Nephron progenitor cell (in vitro differentiated cells): Measurements from ENCODE around the gene LINGO1.

Source experiments
- DNase-seq: peaks from one replicate; pipeline ENCODE4 v3.0.0; 2021
- H3K27ac Mint-ChIP-seq: 2 replicates; pipeline ENCODE4 v1.8.0; 2021; ENCODE audit warnings: mild to moderate bottlenecking, moderate library complexity, mixed read lengths
- H3K27me3 Mint-ChIP-seq: 2 replicates; pipeline ENCODE4 v1.8.0; 2021; ENCODE audit warnings: mild to moderate bottlenecking, low read depth, mixed read lengths; ENCODE audit not compliant: poor library complexity
- H3K36me3 Mint-ChIP-seq: 2 replicates; pipeline ENCODE4 v1.8.0; 2021; ENCODE audit warnings: low read depth, mixed read lengths
- H3K4me1 Mint-ChIP-seq: 2 replicates; pipeline ENCODE4 v1.8.0; 2021; ENCODE audit warnings: mixed read lengths
- H3K4me3 Mint-ChIP-seq: 2 replicates; pipeline ENCODE4 v1.8.0; 2021; ENCODE audit warnings: mild to moderate bottlenecking, moderate library complexity, mixed read lengths
- H3K9me3 Mint-ChIP-seq: 2 replicates; pipeline ENCODE4 v1.8.0; 2021; ENCODE audit warnings: mild to moderate bottlenecking, moderate library complexity, mixed read lengths
- CTCF ChIP-seq: fragments of 200-600 bp; sonication (generic); IDR thresholded peaks from 2 replicates; pipeline ENCODE4 v1.5.0; 2021; ENCODE audit warnings: antibody characterized with exemption

LINGO1 gene

DNA sequence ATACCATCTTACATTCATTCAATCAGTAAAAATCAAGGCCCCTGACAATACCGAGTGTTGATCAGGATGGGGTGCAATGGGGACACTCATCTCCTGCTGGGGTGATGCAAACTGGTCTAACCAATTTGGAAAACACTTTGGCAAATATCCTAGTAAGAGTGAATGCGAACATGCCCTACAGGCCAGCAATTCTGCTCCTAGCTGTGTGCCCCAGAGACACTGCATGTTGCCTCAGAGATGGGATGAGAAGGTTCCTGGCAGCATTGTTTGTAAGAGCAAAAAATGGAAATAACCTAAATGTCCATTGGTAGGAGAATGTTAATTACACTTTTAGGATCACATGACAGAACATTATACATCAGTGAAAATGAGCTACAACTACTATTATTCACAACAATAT, 4.7 kb downstream of the LINGO1 start:
- Mint-ChIP-seq H3K27me3 (peaks cover 17% of the 10 kb centered on the region), H3K9me3 (no peaks in the 10 kb centered on the region), H3K4me1 (peaks cover 67% of the 10 kb centered on the region), H3K27ac (peak overlapping the region; percentile 45), H3K36me3 (no peaks in the 10 kb centered on the region), H3K4me3 (no peak overlapping the region)
- DNase-seq, result no peak
- TF ChIP-seq CTCF, result no peak

GRCh38 chr15:77627581-77627980, 5.1 kb downstream of the LINGO1 start:
- peaks cover 17% of the 10 kb centered on the region for H3K27me3 Mint-ChIP-seq
- H3K4me3 Mint-ChIP-seq, result no peak overlapping the region
- H3K9me3 Mint-ChIP-seq, result no peaks in the 10 kb centered on the region
- H3K27ac Mint-ChIP-seq, result no peak overlapping the region
- no peaks in the 10 kb centered on the region for H3K36me3 Mint-ChIP-seq
- peaks cover 71% of the 10 kb centered on the region for H3K4me1 Mint-ChIP-seq
- no peak for DNase-seq
- no peak for TF ChIP-seq CTCF

GRCh38 chr15:77627067-77627466, 5.6 kb downstream of the LINGO1 start:
- no peak for TF ChIP-seq CTCF
- Mint-ChIP-seq H3K27me3 (peaks cover 17% of the 10 kb centered on the region), H3K27ac (no peak overlapping the region), H3K36me3 (no peaks in the 10 kb centered on the region), H3K4me1 (peaks cover 76% of the 10 kb centered on the region), H3K4me3 (no peak overlapping the region), H3K9me3 (no peaks in the 10 kb centered on the region)
- DNase-seq, result no peak

DNA sequence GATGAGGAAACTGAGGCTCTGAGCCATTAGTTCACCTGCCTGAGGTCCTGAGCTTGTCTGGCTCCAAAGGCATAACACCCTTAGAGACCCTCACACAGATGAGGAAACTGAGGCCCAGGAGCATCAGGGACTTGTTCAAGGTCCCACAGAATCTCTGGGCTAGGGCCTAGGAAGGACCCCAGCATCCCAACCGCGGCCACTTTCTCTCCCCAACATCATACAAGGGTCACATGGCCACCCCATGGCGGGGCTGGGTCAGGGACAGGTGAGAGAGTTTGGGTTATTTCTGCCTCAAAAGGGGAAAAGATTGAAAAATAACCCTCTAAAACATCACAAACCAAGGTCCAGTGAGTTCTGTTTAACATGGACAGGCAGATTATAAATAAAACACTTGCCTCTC, 6.7 kb downstream of the LINGO1 start:
- H3K4me3 Mint-ChIP-seq, result no peak overlapping the region
- H3K27ac Mint-ChIP-seq, result no peak overlapping the region
- peaks cover 79% of the 10 kb centered on the region for H3K4me1 Mint-ChIP-seq
- H3K27me3 Mint-ChIP-seq, result peaks cover 17% of the 10 kb centered on the region
- H3K36me3 Mint-ChIP-seq, result no peaks in the 10 kb centered on the region
- TF ChIP-seq CTCF, result no peak
- no peaks in the 10 kb centered on the region for H3K9me3 Mint-ChIP-seq
- DNase-seq, result no peak

DNA sequence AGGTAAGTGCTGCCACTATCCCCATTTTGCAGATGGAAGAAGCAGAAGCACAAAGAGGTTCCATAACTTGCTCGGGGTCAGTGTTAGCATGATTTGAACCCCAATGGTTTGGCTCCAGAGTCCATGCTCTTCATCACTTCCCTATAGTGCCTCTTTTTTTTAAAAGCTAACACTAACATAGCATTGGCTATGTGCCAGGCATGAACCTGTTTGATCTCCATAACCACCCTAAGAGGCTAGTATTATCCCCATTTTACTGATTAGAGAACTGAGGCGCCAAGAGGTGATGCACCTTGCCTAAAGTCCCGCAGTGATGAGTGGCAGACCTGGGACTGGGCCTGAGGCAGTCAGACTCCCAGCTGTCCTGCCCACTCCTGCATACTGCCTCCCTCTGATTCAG, 7.3 kb downstream of the LINGO1 start:
- H3K4me3 Mint-ChIP-seq, result no peak overlapping the region
- no peak for DNase-seq
- no peak overlapping the region for H3K27ac Mint-ChIP-seq
- peaks cover 77% of the 10 kb centered on the region for H3K4me1 Mint-ChIP-seq
- no peaks in the 10 kb centered on the region for H3K9me3 Mint-ChIP-seq
- H3K27me3 Mint-ChIP-seq, result peaks cover 17% of the 10 kb centered on the region
- no peak for TF ChIP-seq CTCF
- no peaks in the 10 kb centered on the region for H3K36me3 Mint-ChIP-seq

- peaks cover 77% of the 10 kb centered on the region for H3K4me1 Mint-ChIP-seq
- H3K36me3 Mint-ChIP-seq, result no peaks in the 10 kb centered on the region
- H3K27ac Mint-ChIP-seq, result no peak overlapping the region
- H3K27me3 Mint-ChIP-seq, result peaks cover 11% of the 10 kb centered on the region
- no peaks in the 10 kb centered on the region for H3K9me3 Mint-ChIP-seq
- H3K4me3 Mint-ChIP-seq, result no peak overlapping the region
- DNase-seq, result no peak
- TF ChIP-seq CTCF, result no peak
These were observed 7.8 kb downstream of the LINGO1 start for GRCh38 chr15:77624868-77625267.
